Body of pancreas (tissue), 4 donors: ENCODE results near the gene MARCHF3.

Experiments used
- CTCF ChIP-seq, 7 experiments: fragments of 450-650 bp in 4 of 7; fragments of 200-600 bp in 3 of 7; sonication (generic) in 3 of 7; IDR thresholded peaks; one replicate each; pipeline ENCODE4 v1.5.1; 2016 to 2019; ENCODE audit warnings: antibody characterized with exemption in 7 of 7
- POLR2A ChIP-seq, 3 donors: fragments of 450-650 bp; IDR thresholded peaks; one replicate each; pipeline ENCODE4 v1.6.1; 2016; ENCODE audit warnings: antibody characterized with exemption in 3 of 3, mild to moderate bottlenecking in 2 of 3

- no peak for TF ChIP-seq CTCF (IDR thresholded peaks at IDR 0.05)
- no peak for TF ChIP-seq POLR2A (IDR thresholded peaks at IDR 0.05)
These were observed 177.5 kb downstream of the MARCHF3 start for GRCh38 chr5:126852841-126853271.
